GM18907 (cell line): ENCODE results near the gene GLCE.

Experiments
- ATAC-seq: cut with Tn5 transposase; IDR thresholded peaks from one replicate; pipeline ENCODE4 v1.9.1; 2021; ENCODE audit warnings: mild to moderate bottlenecking, moderate library complexity; ENCODE audit not compliant: unreplicated experiment

The GLCE gene

GRCh38 chr15:69160141-69160993 is at the start of gene GLCE:
TSS of gene GLCE (plus strand) at chr15:69160635. CDS start at chr15:69255807, 95,172 bp downstream.
- ATAC-seq = peak; percentile 87

- no peak for ATAC-seq
These were observed 46.0 kb upstream of the GLCE start for GRCh38 chr15:69114331-69114928.

- ATAC-seq = no peak
These were observed 45.4 kb upstream of the GLCE start for GRCh38 chr15:69115031-69115430.

- no peak for ATAC-seq
These were observed 44.0 kb upstream of the GLCE start for GRCh38 chr15:69116391-69116790.

GRCh38 chr15:69117431-69117871 is 43.0 kb upstream of the GLCE start:
- ATAC-seq = no peak

- no peak for ATAC-seq
These were observed 42.3 kb upstream of the GLCE start for GRCh38 chr15:69118089-69118488.

- no peak for ATAC-seq
These were observed 41.4 kb upstream of the GLCE start for GRCh38 chr15:69119001-69119400.

GRCh38 chr15:69119683-69120395 is 40.6 kb upstream of the GLCE start:
- no peak for ATAC-seq

- ATAC-seq = no peak
These were observed 39.7 kb upstream of the GLCE start for GRCh38 chr15:69120732-69121131.

- ATAC-seq = no peak
These were observed 39.1 kb upstream of the GLCE start for GRCh38 chr15:69121198-69121828.

GRCh38 chr15:69125236-69125635 is 35.2 kb upstream of the GLCE start:
- ATAC-seq = no peak

- ATAC-seq = no peak
These were observed 34.4 kb upstream of the GLCE start for GRCh38 chr15:69126054-69126469.

GRCh38 chr15:69127306-69127705 is 33.1 kb upstream of the GLCE start:
- no peak for ATAC-seq

- ATAC-seq = no peak
These were observed 31.6 kb upstream of the GLCE start for GRCh38 chr15:69128667-69129311.

- no peak for ATAC-seq
These were observed 28.8 kb upstream of the GLCE start for GRCh38 chr15:69131362-69132220.

- no peak for ATAC-seq
These were observed 28.0 kb upstream of the GLCE start for GRCh38 chr15:69132430-69132829.

- no peak for ATAC-seq
These were observed 27.2 kb upstream of the GLCE start for GRCh38 chr15:69132977-69133861.

GRCh38 chr15:69133862-69134519 is 26.4 kb upstream of the GLCE start:
- no peak for ATAC-seq
